CD14-positive monocyte (primary cell): Measurements from ENCODE around the gene GPS1. TPM values are rescaled to one million over a fixed set of nuclear protein-coding genes. Genes with fewer than 3 reads are reported as not detected.

Experiments
- DNase-seq, 3 donors: peaks; one replicate each; pipeline ENCODE4 v3.0.0-alpha.2; 2011 to 2022
- H2AFZ ChIP-seq: 2 replicates; pipeline ENCODE4 v1.6.0; 2012; ENCODE audit warnings: mild to moderate bottlenecking, low read depth, low read length, inconsistent platforms; ENCODE audit not compliant: insufficient read depth, poor library complexity, severe bottlenecking
- H3K27ac ChIP-seq, 2 donors: 1 replicate in 1 of 2; 2 replicates in 1 of 2; pipeline ENCODE4 v1.5.1; 2012 to 2013; ENCODE audit warnings: low read length in 2 of 2, control low read depth in 1 of 2, inconsistent platforms in 1 of 2, low read depth in 1 of 2, mild to moderate bottlenecking in 1 of 2
- H3K27me3 ChIP-seq, 2 donors: one replicate each; pipeline versions ENCODE4 v1.6.0 to v1.6.1; 2011 to 2013; ENCODE audit warnings: low read length in 2 of 2; ENCODE audit not compliant: control insufficient read depth in 2 of 2, insufficient read depth in 2 of 2
- H3K36me3 ChIP-seq, 2 donors: replicated peaks in 1 of 2; 1 replicate in 1 of 2; 2 replicates in 1 of 2; pipeline versions ENCODE4 v1.5.1 to v1.6.1; 2012 to 2013; ENCODE audit warnings: low read length in 2 of 2, control low read depth in 1 of 2, inconsistent platforms in 1 of 2, mild to moderate bottlenecking in 1 of 2; ENCODE audit not compliant: insufficient read depth in 2 of 2, control insufficient read depth in 1 of 2
- H3K4me1 ChIP-seq, 2 donors: 1 replicate in 1 of 2; 2 replicates in 1 of 2; pipeline versions ENCODE4 v1.5.1 to v1.6.1; 2012 to 2013; ENCODE audit warnings: low read length in 2 of 2, control low read depth in 1 of 2, inconsistent platforms in 1 of 2, mild to moderate bottlenecking in 1 of 2, moderate library complexity in 1 of 2; ENCODE audit not compliant: insufficient read depth in 2 of 2, control insufficient read depth in 1 of 2
- H3K4me2 ChIP-seq: replicated peaks from 2 replicates; pipeline ENCODE3; 2012; ENCODE audit warnings: low read length, moderate library complexity, mild to moderate bottlenecking; ENCODE audit not compliant: poor library complexity, severe bottlenecking; ENCODE audit errors: extremely low read depth
- H3K4me3 ChIP-seq, 3 experiments: fragments of 200-600 bp in 1 of 3; sonication (generic) in 1 of 3; replicated peaks in 1 of 3; 1 replicate in 2 of 3; 2 replicates in 1 of 3; pipeline ENCODE4 v1.5.1; 2011 to 2013; ENCODE audit warnings: low read length in 3 of 3, mild to moderate bottlenecking in 3 of 3, control low read depth in 2 of 3, low read depth in 2 of 3, inconsistent platforms in 1 of 3, moderate library complexity in 1 of 3
- H3K79me2 ChIP-seq: 2 replicates; pipeline ENCODE4 v1.6.0; 2012; ENCODE audit warnings: mild to moderate bottlenecking, control low read depth, inconsistent platforms, low read length, moderate library complexity; ENCODE audit not compliant: insufficient read depth
- H3K9ac ChIP-seq: 2 replicates; pipeline ENCODE4 v1.6.0; 2017; ENCODE audit warnings: low read length, mild to moderate bottlenecking; ENCODE audit not compliant: insufficient read depth, poor library complexity, severe bottlenecking
- H3K9me3 ChIP-seq, 2 donors: replicated peaks in 1 of 2; 1 replicate in 1 of 2; 2 replicates in 1 of 2; pipeline versions ENCODE4 v1.5.1 to v1.6.1; 2012 to 2013; ENCODE audit warnings: low read length in 2 of 2, control low read depth in 1 of 2; ENCODE audit not compliant: control insufficient read depth in 1 of 2, insufficient read depth in 1 of 2
- H4K20me1 ChIP-seq: 2 replicates; pipeline ENCODE4 v1.6.0; 2012; ENCODE audit warnings: mild to moderate bottlenecking, low read length, control low read depth, moderate library complexity; ENCODE audit not compliant: insufficient read depth
- H3K27ac Mint-ChIP-seq, 7 donors: one replicate each; pipeline ENCODE4 v1.8.0; 2020; ENCODE audit warnings: mild to moderate bottlenecking in 7 of 7, mixed read lengths in 7 of 7, moderate library complexity in 6 of 7, inconsistent platforms in 2 of 7
- H3K27me3 Mint-ChIP-seq, 3 donors: one replicate each; pipeline ENCODE4 v1.8.0; 2021 to 2022; ENCODE audit warnings: low read depth in 3 of 3, mild to moderate bottlenecking in 3 of 3, mixed read lengths in 3 of 3, moderate library complexity in 3 of 3, inconsistent platforms in 1 of 3
- H3K36me3 Mint-ChIP-seq, 2 donors: one replicate each; pipeline ENCODE4 v1.8.0; 2020; ENCODE audit warnings: mixed read lengths in 2 of 2, inconsistent platforms in 1 of 2, mild to moderate bottlenecking in 1 of 2
- H3K4me1 Mint-ChIP-seq: one replicate; pipeline ENCODE4 v1.8.0; 2020; ENCODE audit warnings: mild to moderate bottlenecking, mixed read lengths
- H3K4me3 Mint-ChIP-seq, 2 donors: one replicate each; pipeline ENCODE4 v1.8.0; 2020; ENCODE audit warnings: mild to moderate bottlenecking in 2 of 2, mixed read lengths in 2 of 2, moderate library complexity in 1 of 2
- H3K9me3 Mint-ChIP-seq, 7 donors: one replicate each; pipeline ENCODE4 v1.8.0; 2020 to 2022; ENCODE audit warnings: mixed read lengths in 7 of 7, mild to moderate bottlenecking in 6 of 7, moderate library complexity in 6 of 7, inconsistent platforms in 2 of 7
- whole genome bisulfite sequencing: methylation state at CpG from one replicate; pipeline ENCODE4 v1.1.5; 2013; ENCODE audit warnings: missing lambda C conversion rate; ENCODE audit not compliant: insufficient coverage; 5-methylcytosine and 5-hydroxymethylcytosine counted together
- intact Hi-C, 2 donors: fragments of 100-400 bp; cut with micrococcal nuclease; formaldehyde crosslinking; loops; one replicate each; pipeline versions ENCODE4 v1.15.0 to v1.15.1; 2023
- polyA plus RNA-seq, 3 donors: library from polyadenylated mRNA; depleted of rRNA in 1 of 3; unstranded in 2 of 3; stranded (reverse) in 1 of 3; fragments of 300-500 nt in 2 of 3; fragments of >200 nt in 1 of 3; fragmentation: Illumina TruSeq in 2 of 3; gene quantifications; 1 replicate in 2 of 3; 2 replicates in 1 of 3; pipeline ENCODE4 v1.2.3, GENCODE V29; 2012 to 2021
- TF ChIP-seq, protein P1 (sequence below): fragments of 200-600 bp; IDR thresholded peaks from one replicate; pipeline ENCODE4 v1.8.0; 2022; ENCODE audit warnings: antibody characterized with exemption, mild to moderate bottlenecking

The GPS1 gene
- polyA plus RNA-seq, 3 donors = 101 to 130 (median 110) TPM

DNA sequence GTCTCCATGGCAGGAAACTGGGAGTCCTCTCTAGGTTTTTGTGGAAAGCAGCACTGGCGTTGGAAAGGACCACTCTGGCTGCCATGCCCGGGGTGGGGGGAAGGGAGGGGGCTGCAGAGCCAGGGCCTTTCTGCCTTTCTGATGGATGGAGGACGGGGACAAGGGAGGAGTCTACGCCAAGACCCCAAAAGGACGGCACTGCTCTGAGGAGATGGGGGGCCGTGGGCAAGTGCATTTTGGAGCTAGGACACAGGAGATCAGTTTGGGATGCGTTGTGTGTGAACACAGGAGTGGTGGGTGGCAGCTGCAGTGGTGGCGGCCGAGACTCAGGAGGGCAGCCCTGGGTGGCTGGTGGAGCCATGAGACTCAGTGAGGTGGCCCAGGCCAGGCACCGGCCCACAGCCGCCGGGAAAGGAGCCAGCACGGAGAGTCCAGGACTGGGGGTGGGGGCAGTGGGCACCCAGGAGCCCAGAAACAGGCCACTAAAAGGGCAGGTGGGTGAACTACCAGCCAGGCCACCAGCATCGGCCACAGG is 31.1 kb upstream of the GPS1 start:
- Mint-ChIP-seq H3K27ac (no peak overlapping the region), H3K9me3 (no peaks in the 10 kb centered on the region), H3K4me3 (no peak overlapping the region), H3K4me1 (peaks cover 26% of the 10 kb centered on the region), H3K27me3 (peaks cover 0 to 1% (median 0%) of the 10 kb centered on the region in 3 donors), H3K36me3 (peaks cover 8 to 17% of the 10 kb centered on the region in 2 donors)
- no peak for DNase-seq
- no peak overlapping the region for H2AFZ ChIP-seq
- peaks cover 32% of the 10 kb centered on the region for H4K20me1 ChIP-seq
- H3K9me3 ChIP-seq = no peaks in the 10 kb centered on the region
- TF ChIP-seq, protein P1, sequence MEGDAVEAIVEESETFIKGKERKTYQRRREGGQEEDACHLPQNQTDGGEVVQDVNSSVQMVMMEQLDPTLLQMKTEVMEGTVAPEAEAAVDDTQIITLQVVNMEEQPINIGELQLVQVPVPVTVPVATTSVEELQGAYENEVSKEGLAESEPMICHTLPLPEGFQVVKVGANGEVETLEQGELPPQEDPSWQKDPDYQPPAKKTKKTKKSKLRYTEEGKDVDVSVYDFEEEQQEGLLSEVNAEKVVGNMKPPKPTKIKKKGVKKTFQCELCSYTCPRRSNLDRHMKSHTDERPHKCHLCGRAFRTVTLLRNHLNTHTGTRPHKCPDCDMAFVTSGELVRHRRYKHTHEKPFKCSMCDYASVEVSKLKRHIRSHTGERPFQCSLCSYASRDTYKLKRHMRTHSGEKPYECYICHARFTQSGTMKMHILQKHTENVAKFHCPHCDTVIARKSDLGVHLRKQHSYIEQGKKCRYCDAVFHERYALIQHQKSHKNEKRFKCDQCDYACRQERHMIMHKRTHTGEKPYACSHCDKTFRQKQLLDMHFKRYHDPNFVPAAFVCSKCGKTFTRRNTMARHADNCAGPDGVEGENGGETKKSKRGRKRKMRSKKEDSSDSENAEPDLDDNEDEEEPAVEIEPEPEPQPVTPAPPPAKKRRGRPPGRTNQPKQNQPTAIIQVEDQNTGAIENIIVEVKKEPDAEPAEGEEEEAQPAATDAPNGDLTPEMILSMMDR = no peak
- H3K9ac ChIP-seq = no peak overlapping the region
- peaks cover 26 to 32% of the 10 kb centered on the region in 2 donors for H3K4me1 ChIP-seq
- H3K27ac ChIP-seq = no peak overlapping the region
- peaks cover 34% of the 10 kb centered on the region for H3K79me2 ChIP-seq
- H3K27me3 ChIP-seq = no peaks in the 10 kb centered on the region
- intact Hi-C loops = loop anchor here (1.0 to 10.0 kb wide), 3 partner anchors 43 to 304 kb away; partner anchors contain the start of gene ASPSCR1 (in 1 of the 2)
- WGBS = 88% methylated on average over 14 of the region's 14 CpGs
- H3K4me2 ChIP-seq = no peak overlapping the region
- H3K4me3 ChIP-seq = no peak overlapping the region
- H3K36me3 ChIP-seq = peaks cover 5 to 17% of the 10 kb centered on the region in 2 donors

DNA sequence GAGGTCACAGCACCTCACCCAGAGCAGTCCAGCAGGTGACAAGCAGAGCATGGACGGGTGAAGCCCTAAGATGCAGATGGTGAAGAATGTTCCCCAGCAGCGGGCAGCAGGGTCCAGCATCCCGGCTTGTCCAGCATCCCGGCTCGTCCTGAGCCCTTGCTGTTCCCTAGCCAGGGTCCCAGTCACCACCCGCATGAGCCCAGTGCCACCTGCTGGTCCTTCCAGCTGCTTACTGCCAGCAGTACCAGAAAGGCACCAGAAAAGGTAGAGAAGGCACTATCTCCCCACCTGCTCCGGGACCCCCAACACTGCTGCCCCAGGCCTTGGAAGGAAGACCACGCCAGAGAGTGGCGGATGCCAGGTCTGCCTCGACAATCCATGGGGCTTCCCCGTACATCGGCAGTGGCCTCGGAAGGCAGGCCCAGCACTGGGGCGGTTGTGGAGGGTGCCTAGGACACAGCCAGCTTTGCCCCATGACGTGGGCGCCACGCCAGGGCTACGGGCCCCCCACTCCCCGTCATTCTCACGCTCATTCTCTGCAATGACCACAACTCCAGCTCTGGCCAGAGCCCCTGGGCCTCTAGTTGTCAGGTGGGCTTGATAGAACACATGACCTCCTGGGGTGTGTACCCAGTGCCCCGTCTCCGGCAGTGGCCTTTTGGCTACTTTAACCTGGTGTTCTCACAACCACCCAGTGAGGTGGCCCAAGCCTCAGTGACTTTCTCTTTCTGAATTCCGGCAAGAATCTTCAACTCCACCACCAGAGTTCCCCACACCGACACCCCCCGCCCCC is 30.4 kb upstream of the GPS1 start:
- Mint-ChIP-seq H3K27ac (peak overlapping the region in 3 of 7 donors; percentile 22 to 73 (median 63)), H3K9me3 (no peaks in the 10 kb centered on the region), H3K36me3 (peaks cover 10 to 24% of the 10 kb centered on the region in 2 donors), H3K4me1 (peaks cover 30% of the 10 kb centered on the region), H3K4me3 (peak overlapping the region; percentile 80 to 82), H3K27me3 (peaks cover 0 to 1% (median 0%) of the 10 kb centered on the region in 3 donors)
- H2AFZ ChIP-seq = no peak overlapping the region
- TF ChIP-seq, protein P1 = peak; percentile 53
- no peaks in the 10 kb centered on the region for H3K9me3 ChIP-seq
- peak; percentile 18 to 45 (median 35) for DNase-seq
- H3K79me2 ChIP-seq = peaks cover 34% of the 10 kb centered on the region
- H3K4me3 ChIP-seq = peak overlapping the region in 1 of 3 experiments; percentile 96
- H3K27ac ChIP-seq = no peak overlapping the region
- H3K4me2 ChIP-seq = peak overlapping the region; percentile 97
- peaks cover 5 to 17% of the 10 kb centered on the region in 2 donors for H3K36me3 ChIP-seq
- no peaks in the 10 kb centered on the region for H3K27me3 ChIP-seq
- 51% methylated on average over 19 of the region's 25 CpGs for WGBS
- peaks cover 32% of the 10 kb centered on the region for H4K20me1 ChIP-seq
- peak overlapping the region; percentile 76 for H3K9ac ChIP-seq
- intact Hi-C loops = loop anchor here (1.0 to 10.0 kb wide), 3 partner anchors 44 to 303 kb away; partner anchors contain the start of gene ASPSCR1 (in 1 of the 2)
- H3K4me1 ChIP-seq = peaks cover 26 to 35% of the 10 kb centered on the region in 2 donors
